ENCODE data around the gene DLK1. TPM values are rescaled to one million over a fixed set of nuclear protein-coding genes. Genes with fewer than 3 reads are reported as not detected.
A peak's percentile ranks its signal among the peaks of the same experiment; 100 is the strongest.

Gene DLK1
- total and polyA plus RNA-seq, 11 donors, result 1.4 to 52.4 (median 9.3) TPM

DNA sequence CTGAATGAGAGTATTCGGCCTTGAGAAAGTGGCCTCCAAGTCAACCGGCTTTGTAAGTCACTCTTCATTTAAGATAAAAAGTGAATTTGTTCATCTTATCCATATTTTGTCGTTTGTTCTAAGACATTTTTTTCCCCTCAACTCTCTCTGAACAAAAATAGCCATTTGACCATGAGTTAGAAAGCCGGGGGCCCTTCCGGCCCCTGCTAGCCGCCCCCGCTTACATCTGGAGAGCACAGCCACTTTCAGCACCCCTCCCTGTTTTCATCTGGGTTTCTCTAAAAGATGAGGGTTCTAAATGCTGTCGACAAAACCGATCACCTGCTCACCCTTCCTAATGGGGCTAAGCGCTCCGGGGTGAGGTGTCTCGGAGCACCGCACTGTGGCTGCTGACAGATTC is 30.7 kb upstream of the DLK1 start:
- DNase-seq (peak in 1 of 5 donors; percentile 32), ATAC-seq (peak in 1 of 4 donors; percentile 20)
- intact Hi-C loops (cut with DNase I), result no loop called here
- peaks cover 0 to 66% (median 13%) of the 10 kb centered on the region in 9 donors for H3K27me3 ChIP-seq
- no peak for TF ChIP-seq POLR2A (IDR thresholded peaks at IDR 0.05)
- TF ChIP-seq, protein P1, sequence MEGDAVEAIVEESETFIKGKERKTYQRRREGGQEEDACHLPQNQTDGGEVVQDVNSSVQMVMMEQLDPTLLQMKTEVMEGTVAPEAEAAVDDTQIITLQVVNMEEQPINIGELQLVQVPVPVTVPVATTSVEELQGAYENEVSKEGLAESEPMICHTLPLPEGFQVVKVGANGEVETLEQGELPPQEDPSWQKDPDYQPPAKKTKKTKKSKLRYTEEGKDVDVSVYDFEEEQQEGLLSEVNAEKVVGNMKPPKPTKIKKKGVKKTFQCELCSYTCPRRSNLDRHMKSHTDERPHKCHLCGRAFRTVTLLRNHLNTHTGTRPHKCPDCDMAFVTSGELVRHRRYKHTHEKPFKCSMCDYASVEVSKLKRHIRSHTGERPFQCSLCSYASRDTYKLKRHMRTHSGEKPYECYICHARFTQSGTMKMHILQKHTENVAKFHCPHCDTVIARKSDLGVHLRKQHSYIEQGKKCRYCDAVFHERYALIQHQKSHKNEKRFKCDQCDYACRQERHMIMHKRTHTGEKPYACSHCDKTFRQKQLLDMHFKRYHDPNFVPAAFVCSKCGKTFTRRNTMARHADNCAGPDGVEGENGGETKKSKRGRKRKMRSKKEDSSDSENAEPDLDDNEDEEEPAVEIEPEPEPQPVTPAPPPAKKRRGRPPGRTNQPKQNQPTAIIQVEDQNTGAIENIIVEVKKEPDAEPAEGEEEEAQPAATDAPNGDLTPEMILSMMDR (IDR thresholded peaks at IDR 0.05), result no peak
- no peak overlapping the region for H3K4me3 ChIP-seq
- peaks cover 0 to 11% (median 0%) of the 10 kb centered on the region in 12 donors for H3K4me1 ChIP-seq
- 47 to 56% (median 51%) methylated on average over 13 of the region's 13 CpGs for WGBS, 4 donors
- peak overlapping the region in 3 of 12 donors; percentile 17 to 74 (median 46) for H3K27ac ChIP-seq
- no peaks in the 10 kb centered on the region for H3K36me3 ChIP-seq
- no peaks in the 10 kb centered on the region for H3K9me3 ChIP-seq

DNA sequence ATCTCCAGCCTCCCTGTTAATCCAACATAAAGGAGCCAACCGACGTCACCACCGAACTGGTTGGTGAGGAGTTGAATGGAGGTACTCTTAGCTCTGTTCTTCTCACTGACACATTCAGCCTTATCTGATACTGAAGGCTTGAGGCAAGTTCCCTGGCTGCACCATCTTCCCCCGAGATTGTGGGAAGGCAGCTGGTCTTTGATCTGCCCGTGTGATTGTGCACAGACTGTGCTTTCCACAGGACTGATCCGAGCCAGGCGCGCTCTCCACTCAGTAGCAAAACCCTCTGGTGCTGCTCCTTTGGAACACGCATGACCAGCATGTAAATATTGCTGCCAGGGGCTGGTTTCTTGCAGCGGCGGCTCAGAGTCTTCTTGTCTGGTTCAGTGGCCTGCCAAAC is 30.1 kb upstream of the DLK1 start:
- H3K27me3 ChIP-seq, result peaks cover 0 to 65% (median 13%) of the 10 kb centered on the region in 9 donors
- WGBS, 4 donors, result 31 to 46% (median 36%) methylated on average over 11 of the region's 11 CpGs
- peak; percentile 38 to 72 (median 50) for ATAC-seq

DNA sequence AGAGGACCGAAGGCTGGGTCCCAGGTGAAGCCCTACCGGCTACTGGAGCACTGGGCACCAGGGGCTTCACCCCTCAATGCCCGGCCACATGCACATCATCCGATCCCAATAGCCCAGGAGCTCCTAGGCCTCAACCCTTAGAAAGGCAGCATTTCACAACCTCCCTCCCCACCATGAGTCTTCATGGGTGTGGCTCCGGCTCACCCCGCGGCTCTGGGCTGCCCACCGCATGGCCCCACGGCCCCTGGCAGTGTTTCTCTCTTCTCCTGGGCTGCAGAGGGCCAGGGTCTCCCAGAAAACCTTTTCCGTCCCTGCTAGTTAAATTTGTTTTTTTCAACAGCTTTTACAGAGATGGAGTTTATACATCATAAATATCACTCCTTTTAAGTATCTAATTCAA is 28.6 kb upstream of the DLK1 start:
- DNase-seq (no peak), ATAC-seq (no peak)
- intact Hi-C loops (cut with DNase I), result no loop called here
- H3K36me3 ChIP-seq, result no peaks in the 10 kb centered on the region
- H3K27ac ChIP-seq, result no peak overlapping the region
- no peaks in the 10 kb centered on the region for H3K9me3 ChIP-seq
- H3K4me1 ChIP-seq, result peaks cover 0 to 11% (median 0%) of the 10 kb centered on the region in 12 donors
- TF ChIP-seq, protein P1 (IDR thresholded peaks at IDR 0.05), result no peak
- TF ChIP-seq POLR2A (IDR thresholded peaks at IDR 0.05), result no peak
- no peak overlapping the region for H3K4me3 ChIP-seq
- WGBS, 4 donors, result 85 to 91% (median 87%) methylated on average over 10 of the region's 10 CpGs
- peaks cover 0 to 59% (median 13%) of the 10 kb centered on the region in 9 donors for H3K27me3 ChIP-seq

More for the DNA sequence above, 30.1 kb upstream of the DLK1 start:
- H3K4me3 ChIP-seq, result no peak overlapping the region
- H3K27ac ChIP-seq, result peak overlapping the region in 1 of 12 donors; percentile 74
- TF ChIP-seq, protein P1 (IDR thresholded peaks at IDR 0.05), result no peak
- TF ChIP-seq POLR2A (IDR thresholded peaks at IDR 0.05), result no peak
- H3K9me3 ChIP-seq, result no peaks in the 10 kb centered on the region
- no peaks in the 10 kb centered on the region for H3K36me3 ChIP-seq
- H3K4me1 ChIP-seq, result peaks cover 0 to 11% (median 0%) of the 10 kb centered on the region in 12 donors
- intact Hi-C loops (cut with DNase I), result no loop called here
- peak in 2 of 5 donors; percentile 52 to 57 for DNase-seq

DNA sequence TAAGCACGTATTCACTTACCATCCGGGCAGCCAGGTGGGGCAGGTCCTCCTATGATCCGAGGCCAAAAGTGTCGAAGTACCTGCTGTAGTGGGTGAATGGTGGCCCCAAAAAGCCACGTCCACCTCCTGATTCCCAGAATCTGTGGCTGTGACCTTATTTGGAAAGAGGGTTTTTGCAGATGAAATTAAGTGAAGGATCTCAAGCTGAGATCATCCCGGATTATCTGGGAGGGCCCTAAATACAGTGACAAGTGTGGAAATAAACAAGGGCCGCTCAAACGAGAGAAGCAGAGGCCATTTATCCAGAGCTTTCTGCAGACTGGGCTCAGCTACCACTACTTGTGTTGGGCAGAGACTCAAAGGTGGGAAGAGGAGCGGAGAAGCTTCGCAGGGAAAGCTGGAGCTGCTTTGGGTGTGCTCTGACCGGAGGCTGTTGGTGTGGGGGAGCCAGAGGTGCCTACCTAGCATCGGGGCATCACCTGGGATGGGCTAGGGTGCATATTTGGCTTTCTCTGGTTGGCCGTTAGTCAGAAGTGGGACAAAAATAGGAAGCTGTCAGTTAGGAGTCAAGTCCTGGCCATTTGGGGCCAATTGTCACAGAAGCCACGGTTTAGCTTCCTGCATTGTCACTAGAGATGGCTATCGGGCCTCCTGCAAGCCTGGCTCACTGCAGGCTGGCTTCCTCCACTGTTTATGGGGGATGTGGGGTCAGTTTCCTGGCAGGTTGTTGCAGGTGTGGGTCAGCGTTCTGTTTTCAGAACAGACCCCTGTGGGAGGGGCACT is 27.8 kb upstream of the DLK1 start:
- Histone ChIP-seq H3K9me3 (no peaks in the 10 kb centered on the region), H3K4me3 (no peak overlapping the region), H3K27me3 (peaks cover 0 to 51% (median 13%) of the 10 kb centered on the region in 9 donors), H3K4me1 (peaks cover 0 to 11% (median 0%) of the 10 kb centered on the region in 12 donors), H3K36me3 (no peaks in the 10 kb centered on the region), H3K27ac (no peak overlapping the region)
- intact Hi-C loops (cut with DNase I), result no loop called here
- no peak for DNase-seq
- TF ChIP-seq, protein P1 (IDR thresholded peaks at IDR 0.05), result no peak
- TF ChIP-seq POLR2A (IDR thresholded peaks at IDR 0.05), result no peak
- no peak for ATAC-seq
- WGBS, 4 donors, result 71 to 79% (median 77%) methylated on average over 16 of the region's 16 CpGs

Data from heart left ventricle (tissue), 16 donors.